ENCODE results near the gene MYO19. TPM values are rescaled to one million over a fixed set of nuclear protein-coding genes. Genes with fewer than 3 reads are reported as not detected.

Gene MYO19
- total and polyA plus RNA-seq, 9 of the 15 experiments (the other 6 are each of a cell fraction or from before 2014, with no cell fraction given), result 21.6 to 176 (median 129) TPM

GRCh38 chr17:36544307-36545076 is 9.8 kb upstream of the MYO19 start, which contains the start of gene GGNBP2 (continued):
- TF ChIP-seq WHSC1 (IDR thresholded peaks at IDR 0.05; ENCODE audit: low read length), result no peak
- no peak for TF ChIP-seq SRSF3 (IDR thresholded peaks at IDR 0.05; ENCODE audit: insufficient read depth, low read length)
- no peak for TF ChIP-seq SMARCC2 (IDR thresholded peaks at IDR 0.05; ENCODE audit: low read depth)
- TF ChIP-seq IRF2 (CRISPR knock-in tag; IDR thresholded peaks at IDR 0.05), result no peak
- TF ChIP-seq ZNF655 (CRISPR knock-in tag; IDR thresholded peaks at IDR 0.05), result no peak
- no peak for TF ChIP-seq SMARCA4 (IDR thresholded peaks at IDR 0.05)
- TF ChIP-seq FOXA3 (CRISPR knock-in tag; conservative IDR thresholded peaks at IDR 0.05 in 1 of 2, IDR thresholded peaks at IDR 0.05 in 1 of 2), result no peak
- no peak for TF ChIP-seq STAT5B (CRISPR knock-in tag; IDR thresholded peaks at IDR 0.05)
- TF ChIP-seq ZNF449 (CRISPR knock-in tag; IDR thresholded peaks at IDR 0.05), result no peak
- TF ChIP-seq MNT (conservative IDR thresholded peaks at IDR 0.05), result no peak; a peak in 2 of 4 replicates
- no peak for TF ChIP-seq PRMT5 (CRISPR knock-in tag; IDR thresholded peaks at IDR 0.05)
- TF ChIP-seq POLR2H (tag; IDR thresholded peaks at IDR 0.05; ENCODE audit: low read depth), result peak; percentile 86; the same call in 1 of the 2 replicates
- peak; percentile 9 for TF ChIP-seq NEUROD1 (IDR thresholded peaks at IDR 0.05; ENCODE audit: borderline replicate concordance, low read depth, low read length, partially characterized antibody)
- no peak for TF ChIP-seq ZBTB34 (CRISPR knock-in tag; IDR thresholded peaks at IDR 0.05)
- TF ChIP-seq POU5F1 (IDR thresholded peaks at IDR 0.05; ENCODE audit: borderline replicate concordance, low read depth, low read length, partially characterized antibody), result no peak
- TF ChIP-seq TFE3 (CRISPR knock-in tag; IDR thresholded peaks at IDR 0.05), result no peak

All from K562 (cell line).